IMR-90 (cell line): Measurements from ENCODE around the gene IGSF3. TPM values are rescaled to one million over a fixed set of nuclear protein-coding genes. Genes with fewer than 3 reads are reported as not detected.
"Not testable (repeated sequence)": the region's sequence is repeated elsewhere in the genome, so short reads cannot be mapped to it uniquely, and the experiment has no call there.

Experiments used
- ATAC-seq: fragments of 200-7000 bp; cut with Tn5 transposase; 2 replicates; pipeline ENCODE4 v1.9.1; 2020; ENCODE audit warnings: low read depth, mild to moderate bottlenecking, moderate library complexity
- BruUV-seq: library from RNA; stranded (reverse); fragments of 400-500 nt; replicated peaks from 2 replicates; lab custom pipeline; 2021; lab: Mats Ljungman, UMichigan
- CTCF ChIA-PET: fragments of 300-600 bp; formaldehyde crosslinking; extraction: SDS; loops from one replicate; lab custom pipeline; 2021; ENCODE audit warnings: antibody characterized with exemption; lab: Yijun Ruan, JAX
- POLR2A ChIA-PET: fragments of 300-600 bp; sonication (Branson Sonifier 250); formaldehyde crosslinking; loops from one replicate; lab custom pipeline; 2022; ENCODE audit warnings: antibody characterized with exemption; ENCODE audit not compliant: unreplicated experiment; lab: Charles Lee
- DNase-seq: peaks from one replicate; pipeline ENCODE4 v3.0.0; 2013
- H2AFZ ChIP-seq: replicated peaks from 2 replicates; pipeline ENCODE3; 2013; ENCODE audit warnings: low read length, mild to moderate bottlenecking; ENCODE audit not compliant: poor library complexity
- H2AK5ac ChIP-seq: 2 replicates; pipeline ENCODE4 v1.6.1; 2013; ENCODE audit warnings: low read depth, low read length, inconsistent platforms
- H2AK9ac ChIP-seq: replicated peaks from 2 replicates; pipeline ENCODE3; 2013; ENCODE audit warnings: mild to moderate bottlenecking, low read depth, low read length, moderate library complexity; ENCODE audit not compliant: poor library complexity
- H2BK120ac ChIP-seq: 2 replicates; pipeline ENCODE4 v1.6.1; 2013; ENCODE audit warnings: low read depth, low read length, inconsistent platforms
- H2BK15ac ChIP-seq: 3 replicates; pipeline ENCODE4 v1.6.1; 2013; ENCODE audit warnings: low read depth, low read length, inconsistent platforms
- H2BK20ac ChIP-seq: 2 replicates; pipeline ENCODE4 v1.6.1; 2013; ENCODE audit warnings: low read depth, mild to moderate bottlenecking, inconsistent platforms, low read length, moderate library complexity
- H2BK5ac ChIP-seq: 2 replicates; pipeline ENCODE4 v1.6.1; 2013; ENCODE audit warnings: mild to moderate bottlenecking, low read depth, low read length, inconsistent platforms; ENCODE audit not compliant: poor library complexity, severe bottlenecking
- H3K14ac ChIP-seq: replicated peaks from 2 replicates; pipeline ENCODE4 v1.6.1; 2013; ENCODE audit warnings: low read depth, low read length, inconsistent platforms
- H3K18ac ChIP-seq: 2 replicates; pipeline ENCODE4 v1.6.1; 2013; ENCODE audit warnings: low read depth, low read length, control low read depth
- H3K23ac ChIP-seq: 2 replicates; pipeline ENCODE4 v1.6.1; 2013; ENCODE audit warnings: low read depth, low read length, inconsistent platforms
- H3K27ac ChIP-seq: 2 replicates; pipeline ENCODE4 v1.5.1; 2013; ENCODE audit warnings: mild to moderate bottlenecking, control low read depth, low read length; ENCODE audit not compliant: insufficient read depth
- H3K27me3 ChIP-seq: 2 replicates; pipeline ENCODE4 v1.6.1; 2013; ENCODE audit warnings: low read length; ENCODE audit not compliant: control insufficient read depth, insufficient read depth
- H3K36me3 ChIP-seq: 2 replicates; pipeline ENCODE4 v1.6.1; 2013; ENCODE audit warnings: low read length, mixed read lengths; ENCODE audit not compliant: control insufficient read depth, insufficient read depth
- H3K4ac ChIP-seq: 2 replicates; pipeline ENCODE4 v1.6.1; 2013; ENCODE audit warnings: low read depth, low read length, inconsistent platforms
- H3K4me1 ChIP-seq: 2 replicates; pipeline ENCODE4 v1.6.1; 2013; ENCODE audit warnings: low read length, mixed read lengths; ENCODE audit not compliant: control insufficient read depth, insufficient read depth
- H3K4me2 ChIP-seq: 2 replicates; pipeline ENCODE4 v1.6.1; 2013; ENCODE audit warnings: low read depth, mild to moderate bottlenecking, control low read depth, low read length, moderate library complexity
- H3K4me3 ChIP-seq: 2 replicates; pipeline ENCODE4 v1.5.1; 2013; ENCODE audit warnings: low read depth, mild to moderate bottlenecking, control low read depth, low read length, moderate library complexity; ENCODE audit not compliant: insufficient read depth
- H3K56ac ChIP-seq: 2 replicates; pipeline ENCODE4 v1.6.1; 2013; ENCODE audit warnings: low read length, inconsistent platforms; ENCODE audit not compliant: insufficient read depth; ENCODE audit errors: extremely low read depth
- H3K79me1 ChIP-seq, 2 experiments: 2 replicates each; pipeline ENCODE4 v1.6.1; 2013; ENCODE audit warnings: low read length in 2 of 2, inconsistent platforms in 1 of 2, low read depth in 1 of 2
- H3K9ac ChIP-seq: 2 replicates; pipeline ENCODE4 v1.6.1; 2013; ENCODE audit warnings: low read depth, low read length, control low read depth
- H3K9me1 ChIP-seq: 2 replicates; pipeline ENCODE4 v1.6.1; 2013; ENCODE audit warnings: low read length, inconsistent platforms; ENCODE audit not compliant: insufficient read depth
- H3K9me3 ChIP-seq: 2 replicates; pipeline ENCODE4 v1.6.1; 2013; ENCODE audit warnings: low read length; ENCODE audit not compliant: control insufficient read depth, insufficient read depth
- H4K20me1 ChIP-seq: 2 replicates; pipeline ENCODE4 v1.6.1; 2013; ENCODE audit warnings: low read length, inconsistent platforms; ENCODE audit not compliant: insufficient read depth
- H4K5ac ChIP-seq: 2 replicates; pipeline ENCODE4 v1.6.1; 2013; ENCODE audit warnings: mild to moderate bottlenecking, low read depth, low read length, control low read depth
- H4K8ac ChIP-seq, 2 experiments: 2 replicates each; pipeline ENCODE4 v1.6.1; 2013; ENCODE audit warnings: low read depth in 2 of 2, low read length in 2 of 2, control low read depth in 1 of 2, inconsistent platforms in 1 of 2
- H4K91ac ChIP-seq: 2 replicates; pipeline ENCODE4 v1.6.1; 2013; ENCODE audit warnings: low read depth, low read length, inconsistent platforms; ENCODE audit not compliant: insufficient read depth
- WGBS, 2 experiments: methylation state at CpG; one replicate each; pipeline versions ENCODE4 v1.1.5 to v1.1.7; 2013; ENCODE audit warnings: missing lambda C conversion rate in 2 of 2; ENCODE audit not compliant: insufficient read length in 1 of 2; ENCODE audit errors: extremely low coverage in 2 of 2; 5-methylcytosine and 5-hydroxymethylcytosine counted together
- dilution Hi-C: fragments of 300-500 bp; cut with HindIII; formaldehyde crosslinking; loops from one replicate; pipeline ENCODE4 v1.14.3; 2018; ENCODE audit warnings: low sequenced_read_pairs; ENCODE audit not compliant: unreplicated experiment
- in situ Hi-C: fragments of 300-500 bp; cut with MboI; formaldehyde crosslinking; loops from 3 replicates; pipeline ENCODE4 v1.14.3; 2019; ENCODE audit warnings: low sequenced_read_pairs, inconsistent platforms, mixed read lengths
- intact Hi-C: fragments of 100-400 bp; cut with micrococcal nuclease; formaldehyde crosslinking; loops from 2 replicates; pipeline ENCODE4 v1.10.0; 2022
- polyA plus RNA-seq, 3 experiments: library from polyadenylated mRNA; depleted of rRNA; stranded (reverse); fragments of >200 nt; gene quantifications; 2 replicates each; pipeline ENCODE4 v1.2.3, GENCODE V29; 2012; ENCODE audit warnings: low replicate concordance in 1 of 3
- total RNA-seq: library from RNA; depleted of rRNA; stranded (reverse); fragments of >200 nt; gene quantifications from 2 replicates; pipeline ENCODE4 v1.2.3, GENCODE V29; 2012

IGSF3 gene
- total and polyA plus RNA-seq, 2 of the 4 experiments (the other 2 are of a cell fraction) = under 0.01 to 0.02 TPM

DNA sequence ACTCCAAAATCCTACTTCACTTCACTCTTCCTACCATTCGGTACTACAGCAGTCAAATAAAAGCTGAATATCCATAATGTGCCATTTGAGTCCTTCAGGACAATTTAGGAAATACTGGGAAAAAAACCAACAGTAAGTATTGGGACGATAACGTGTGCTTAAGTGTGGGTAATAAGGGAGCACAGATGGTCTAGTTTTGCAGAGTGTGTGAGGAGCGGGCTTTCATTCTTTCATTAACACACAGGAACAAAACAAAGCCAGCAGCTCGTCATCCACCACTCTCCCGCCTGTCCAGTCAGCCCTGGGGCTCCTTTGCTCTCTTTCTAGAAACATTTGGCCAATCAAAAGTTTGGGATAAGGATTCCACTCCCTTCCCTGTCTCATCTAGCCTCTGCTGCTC is 63.1 kb downstream of the IGSF3 start:
- H3K4ac ChIP-seq, H3K27me3 ChIP-seq, H3K9me3 ChIP-seq, H2BK20ac ChIP-seq, H3K36me3 ChIP-seq, intact Hi-C loops, POLR2A ChIA-PET, H3K18ac ChIP-seq, DNase-seq, H3K4me1 ChIP-seq, H4K20me1 ChIP-seq, H3K14ac ChIP-seq, H3K4me3 ChIP-seq, BruUV-seq, H3K9ac ChIP-seq, H3K56ac ChIP-seq, H2BK15ac ChIP-seq, CTCF ChIA-PET, H2AFZ ChIP-seq, ATAC-seq, H3K9me1 ChIP-seq, in situ Hi-C loops, H2AK9ac ChIP-seq, H3K4me2 ChIP-seq, H3K23ac ChIP-seq, H4K91ac ChIP-seq, H4K8ac ChIP-seq, H3K79me1 ChIP-seq, H2BK120ac ChIP-seq, H3K27ac ChIP-seq, H2BK5ac ChIP-seq, H4K5ac ChIP-seq, dilution Hi-C loops, H2AK5ac ChIP-seq: not testable (repeated sequence)
- no CpG with 5 or more reads among the region's 6 CpGs for WGBS, 2 experiments

DNA sequence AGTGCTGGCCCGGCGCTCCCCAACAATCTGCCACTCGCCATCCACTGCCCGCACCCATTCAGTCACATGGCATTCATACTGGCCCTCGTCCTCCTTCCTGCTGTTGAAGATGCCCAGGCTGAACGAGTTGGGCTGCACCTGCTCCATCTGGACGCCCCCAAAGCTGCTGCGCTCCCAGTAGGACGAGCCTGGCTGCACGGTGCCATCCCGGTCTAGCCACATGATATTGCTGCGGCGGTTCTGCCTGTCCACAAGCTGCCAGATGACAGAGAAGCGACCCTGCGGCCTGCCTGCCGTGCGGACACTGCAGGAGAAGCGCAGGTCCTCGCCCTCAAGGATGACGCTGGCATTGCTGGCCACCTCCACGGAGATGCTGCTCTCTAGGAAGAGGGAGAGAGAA is 63.9 kb downstream of the IGSF3 start:
- DNase-seq, H3K9me3 ChIP-seq, CTCF ChIA-PET, H3K23ac ChIP-seq, H3K27me3 ChIP-seq, dilution Hi-C loops, BruUV-seq, H2AK9ac ChIP-seq, H3K4me2 ChIP-seq, H3K9ac ChIP-seq, H2BK120ac ChIP-seq, H3K18ac ChIP-seq, H3K14ac ChIP-seq, POLR2A ChIA-PET, H2AK5ac ChIP-seq, H4K20me1 ChIP-seq, H4K8ac ChIP-seq, in situ Hi-C loops, H2BK5ac ChIP-seq, H3K56ac ChIP-seq, H2AFZ ChIP-seq, H3K79me1 ChIP-seq, H4K91ac ChIP-seq, H3K4me3 ChIP-seq, H2BK20ac ChIP-seq, H3K4me1 ChIP-seq, ATAC-seq, H3K36me3 ChIP-seq, H2BK15ac ChIP-seq, intact Hi-C loops, H3K9me1 ChIP-seq, H3K4ac ChIP-seq, H3K27ac ChIP-seq, H4K5ac ChIP-seq: not testable (repeated sequence)
- WGBS, 2 experiments = 100% methylated on average over 1 of the region's 21 CpGs; no CpG with 5 or more reads in 1 of the 2 experiments
